HT1080 (cell line): Measurements from ENCODE around the gene EPS15. TPM values are rescaled to one million over a fixed set of nuclear protein-coding genes. Genes with fewer than 3 reads are reported as not detected.
"Not testable (repeated sequence)": the region's sequence is repeated elsewhere in the genome, so short reads cannot be mapped to it uniquely, and the experiment has no call there.

Experiments
- DNase-seq: peaks from one replicate; pipeline ENCODE4 v3.0.0-alpha.2; 2015; ENCODE audit warnings: low read depth
- polyA plus RNA-seq, 2 experiments: library from polyadenylated mRNA; depleted of rRNA; stranded (reverse); fragments of >200 nt; gene quantifications; 2 replicates each; pipeline ENCODE4 v1.2.3, GENCODE V29; 2015
- total RNA-seq: library from RNA; depleted of rRNA; stranded (reverse); fragments of >200 nt; shearing (Covaris generic); gene quantifications from 2 replicates; pipeline ENCODE4 v1.2.3, GENCODE V29; 2014; rRNA removed

Gene EPS15
- 20.3 and 20.8 TPM in 2 replicates for total RNA-seq
- polyA plus RNA-seq (2015; cell fraction: cytosol; rRNA removed): 35.3 and 48.1 TPM in 2 replicates
- 47.4 and 55.8 TPM in 2 replicates for polyA plus RNA-seq (2015; cell fraction: nucleus; rRNA removed)

DNA sequence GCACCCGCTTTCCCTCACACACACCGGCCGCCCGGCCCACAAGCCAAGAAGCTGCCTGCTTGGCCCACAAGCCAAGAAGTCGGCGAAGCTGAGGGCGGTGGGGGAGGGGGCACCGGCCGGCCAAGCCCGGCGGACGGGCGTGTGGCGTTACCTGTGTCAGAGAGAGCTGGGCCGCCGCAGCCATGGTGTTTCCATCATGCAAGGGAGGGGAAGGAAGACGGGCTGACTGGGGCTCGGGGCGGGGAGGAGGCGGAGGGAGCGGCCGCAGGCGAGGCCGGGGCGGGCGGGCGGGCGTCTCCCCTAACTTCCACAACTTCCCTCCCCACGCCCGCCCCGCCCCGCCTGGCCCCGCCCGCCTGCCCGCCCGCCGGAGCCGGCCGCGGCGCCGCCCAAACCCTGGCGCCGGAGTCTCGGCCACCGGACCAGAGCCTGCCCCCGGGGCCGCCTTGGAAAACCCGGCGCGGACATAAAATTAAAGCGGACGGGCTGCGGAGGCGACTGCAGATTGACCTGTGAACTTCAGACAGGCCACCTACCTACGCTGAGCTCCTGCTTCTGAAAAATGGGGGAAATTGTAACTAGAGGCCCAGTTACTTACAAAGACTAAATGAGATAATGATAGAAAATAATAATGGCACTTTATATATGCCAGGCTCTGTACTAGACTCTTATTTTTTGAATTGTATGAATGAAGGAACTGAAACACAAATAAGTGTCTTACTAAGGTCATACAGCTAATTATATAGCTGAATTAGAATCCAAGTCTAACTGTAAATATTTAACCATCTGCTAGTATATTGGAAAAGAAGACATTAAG lies at the start of gene EPS15:
TSS of gene EPS15 (minus strand) at position 219 of the 817 bp plus-strand sequence. CDS start at position 184, 35 bp downstream.
- peak; percentile 59 for DNase-seq

DNA sequence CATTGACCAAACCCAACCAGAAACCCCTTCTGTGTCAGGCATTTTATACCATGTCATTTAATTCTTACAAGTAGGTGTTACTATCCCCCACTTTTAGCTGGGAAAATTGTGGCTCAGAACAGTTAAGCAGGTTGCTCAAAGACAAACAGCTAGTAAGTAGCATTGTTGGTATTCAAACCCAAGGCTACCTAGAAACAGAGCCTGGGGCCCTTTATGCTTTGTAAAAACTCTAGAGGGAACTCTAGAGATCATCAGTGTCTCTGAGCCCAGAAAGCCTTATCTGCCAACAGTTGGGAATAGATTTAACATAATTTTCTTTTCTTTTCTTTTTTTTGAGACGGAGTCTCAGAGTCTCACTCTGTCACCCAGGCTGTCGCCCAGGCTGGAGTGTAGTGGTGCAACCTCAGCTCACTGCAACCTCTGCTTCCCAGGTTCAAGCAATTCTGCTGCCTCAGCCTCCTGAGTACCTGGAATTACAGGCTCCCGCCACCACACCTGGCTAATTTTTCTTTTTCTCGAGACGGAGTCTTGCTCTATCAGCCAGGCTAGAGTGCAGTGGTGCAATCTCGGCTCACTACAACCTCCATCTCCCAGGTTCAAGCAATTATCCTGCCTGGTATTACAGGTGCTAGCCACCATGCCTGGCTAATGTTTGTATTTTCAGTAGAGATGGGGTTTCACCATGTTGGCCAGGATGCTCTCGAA lies 49.3 kb upstream of the EPS15 start:
- no peak for DNase-seq

DNA sequence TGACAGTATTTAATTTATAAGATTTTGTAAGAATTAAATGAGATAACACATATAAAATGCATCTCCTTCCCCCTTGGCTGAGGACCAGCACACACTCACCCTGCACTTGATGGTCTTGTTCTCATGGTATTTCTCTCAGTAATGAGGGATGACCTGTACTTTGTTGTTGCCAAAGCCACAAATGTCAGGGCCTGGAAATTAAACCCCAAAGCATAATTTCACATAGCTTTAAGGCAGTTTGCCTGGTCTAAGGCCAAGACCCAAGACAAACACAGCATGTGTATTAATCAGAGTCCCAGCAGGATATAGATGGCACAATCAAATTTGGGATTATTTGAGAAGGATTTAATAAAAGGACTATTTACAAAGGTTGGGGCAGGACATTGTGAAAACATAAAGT lies 48.6 kb upstream of the EPS15 start:
- DNase-seq: peak; percentile 87

DNA sequence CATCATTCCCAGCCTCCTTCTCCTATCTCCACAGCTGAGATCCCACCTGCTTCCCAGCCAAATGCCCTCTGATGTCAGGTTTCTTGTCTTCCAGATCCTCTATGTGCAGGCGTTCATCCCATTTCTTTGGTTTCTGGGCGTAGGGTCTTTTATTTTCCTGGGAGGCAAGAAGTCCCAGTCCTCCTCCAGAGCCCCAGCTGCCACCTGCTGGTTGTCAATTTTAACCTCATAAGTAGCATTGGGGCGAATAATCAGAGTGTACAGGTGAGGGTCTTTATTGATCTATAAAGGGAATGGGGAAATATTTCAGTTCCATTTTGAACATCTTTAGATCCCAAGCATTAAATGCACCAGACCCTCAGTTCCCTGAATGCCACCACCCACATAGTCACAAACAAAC lies 47.2 kb upstream of the EPS15 start:
- no peak for DNase-seq

DNA sequence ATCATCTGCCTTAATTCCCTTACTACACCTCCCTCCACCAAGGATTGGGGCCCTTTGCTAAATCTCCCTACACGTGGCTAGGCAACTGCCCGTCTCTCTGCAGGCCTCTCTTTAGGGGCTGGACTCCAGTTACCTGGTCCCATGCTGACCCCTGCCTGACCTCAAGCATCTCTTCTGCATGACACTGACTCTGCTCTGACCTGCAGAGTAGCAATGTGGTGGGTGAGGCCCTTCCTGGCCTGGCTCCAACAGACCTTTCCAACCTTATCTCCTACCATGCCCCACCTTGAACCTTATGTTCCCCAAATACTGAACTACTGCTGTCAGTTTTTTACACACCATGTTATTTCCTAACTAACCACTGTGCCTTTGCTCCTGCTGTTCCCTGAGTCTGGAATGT lies 45.9 kb upstream of the EPS15 start:
- DNase-seq: no peak

DNA sequence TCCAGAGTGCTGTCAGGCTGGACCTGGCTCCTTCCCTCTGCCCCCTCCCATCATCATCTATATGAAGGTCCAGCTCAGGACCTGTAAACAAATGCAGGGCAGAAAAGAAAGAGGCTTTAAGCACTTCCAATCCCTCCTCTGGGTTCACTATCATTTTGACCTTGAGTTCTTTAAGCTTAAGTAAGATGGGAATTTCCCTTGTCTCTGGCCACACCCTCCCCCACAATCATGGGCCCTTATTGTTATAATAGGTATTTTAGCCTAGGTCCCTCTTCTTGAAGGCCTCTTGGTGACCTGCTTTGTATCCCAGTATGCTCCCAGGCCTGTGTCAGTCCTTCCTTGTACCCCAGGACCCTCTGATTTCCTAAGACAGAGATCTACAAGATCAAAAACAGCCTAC lies 45.1 kb upstream of the EPS15 start:
- no peak for DNase-seq

DNA sequence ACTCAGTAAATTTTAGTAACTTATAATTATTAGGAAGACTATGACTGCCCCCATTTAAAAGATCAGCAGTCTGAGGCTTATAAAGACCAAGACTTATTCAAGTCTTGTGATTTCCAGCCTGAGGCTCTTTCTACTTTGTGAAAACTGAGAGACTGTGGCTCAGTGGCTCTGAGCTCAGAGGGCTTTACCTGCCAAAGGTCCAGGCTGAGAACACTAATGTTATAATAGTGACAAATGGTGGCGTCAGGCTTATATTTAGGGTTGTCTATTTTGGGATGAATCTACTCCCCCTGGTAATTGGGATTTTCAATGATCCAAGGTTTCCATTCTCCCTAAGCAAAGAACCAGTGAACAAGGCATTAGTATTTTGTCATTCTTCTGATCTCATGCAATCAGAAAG lies 42.6 kb upstream of the EPS15 start:
- no peak for DNase-seq

DNA sequence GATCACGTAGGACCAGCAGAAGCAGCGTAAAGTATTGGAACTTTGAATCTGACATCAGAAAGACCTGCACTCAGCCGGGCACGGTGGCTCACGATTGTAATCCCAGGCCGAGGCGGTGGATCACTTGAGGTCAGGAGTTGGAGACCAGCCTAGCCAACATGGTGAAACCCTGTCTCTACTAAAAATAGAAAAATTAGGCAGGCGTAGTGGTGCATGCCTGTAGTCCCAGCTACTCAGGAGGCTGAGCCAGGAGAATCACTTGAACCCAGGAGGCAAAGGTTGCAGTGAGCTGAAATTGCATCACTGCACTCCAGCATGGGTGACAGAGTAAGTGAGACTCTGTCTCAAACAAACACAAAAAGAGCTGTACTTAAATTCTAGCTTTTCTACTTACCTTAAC lies 41.8 kb upstream of the EPS15 start:
- DNase-seq: not testable (repeated sequence)

DNA sequence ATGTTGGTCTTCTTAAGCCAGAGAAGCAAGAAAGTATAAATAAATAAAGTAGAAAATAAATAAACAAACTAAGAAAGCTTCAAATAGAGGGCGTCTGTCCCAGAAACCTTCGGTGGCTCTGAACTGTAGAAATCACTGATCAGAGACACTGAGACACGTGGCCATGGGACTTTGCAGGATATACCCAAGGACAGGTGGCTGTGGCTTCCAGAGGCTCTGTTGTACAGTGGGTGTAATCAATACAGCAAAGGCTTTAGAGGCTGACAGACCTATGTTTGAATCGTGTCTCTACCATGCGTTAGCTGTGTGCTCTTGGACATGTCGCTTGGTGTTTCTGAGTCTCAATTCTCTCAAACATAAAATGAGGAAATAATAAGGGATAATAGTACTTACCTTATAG lies 41.0 kb upstream of the EPS15 start:
- DNase-seq: no peak

DNA sequence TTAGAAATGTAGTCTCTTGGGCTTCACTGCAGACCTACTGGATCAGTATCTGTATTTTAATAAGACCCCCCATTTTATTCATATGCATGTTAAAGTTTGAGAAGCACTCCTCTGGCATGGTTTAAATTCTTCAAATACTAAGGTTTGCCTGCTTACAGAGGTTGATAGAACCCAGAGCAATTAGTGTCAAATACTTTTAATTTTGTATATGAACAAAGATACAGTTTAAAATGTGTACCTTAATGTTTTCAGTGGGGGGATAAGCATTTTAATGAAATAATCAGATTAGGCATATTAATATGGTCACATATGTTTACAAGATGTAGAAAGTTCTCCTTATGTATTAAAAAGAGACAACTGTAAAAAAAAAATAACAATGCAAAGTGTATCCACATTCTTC lies 40.4 kb upstream of the EPS15 start:
- DNase-seq: no peak

DNA sequence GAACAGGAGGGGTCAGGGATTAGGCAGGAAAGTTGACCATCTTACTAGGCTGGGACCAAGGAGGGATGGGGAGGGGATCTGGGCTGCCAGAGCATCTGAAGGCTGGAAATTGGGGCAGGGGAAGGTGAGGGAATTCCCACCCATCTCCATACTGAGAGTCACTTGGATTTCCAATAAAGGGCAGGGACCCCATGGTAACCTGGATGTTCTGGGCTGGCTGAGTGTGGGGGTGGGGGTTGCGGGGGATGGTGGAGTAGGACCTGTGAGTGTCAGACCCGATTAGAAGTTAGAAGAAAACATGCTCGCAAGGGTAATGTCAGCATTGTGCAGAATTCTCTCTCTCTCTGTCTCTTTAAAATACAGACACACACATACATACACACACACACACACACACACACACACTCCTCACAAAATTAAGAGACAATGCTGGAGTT lies 40.0 kb upstream of the EPS15 start:
- no peak for DNase-seq

DNA sequence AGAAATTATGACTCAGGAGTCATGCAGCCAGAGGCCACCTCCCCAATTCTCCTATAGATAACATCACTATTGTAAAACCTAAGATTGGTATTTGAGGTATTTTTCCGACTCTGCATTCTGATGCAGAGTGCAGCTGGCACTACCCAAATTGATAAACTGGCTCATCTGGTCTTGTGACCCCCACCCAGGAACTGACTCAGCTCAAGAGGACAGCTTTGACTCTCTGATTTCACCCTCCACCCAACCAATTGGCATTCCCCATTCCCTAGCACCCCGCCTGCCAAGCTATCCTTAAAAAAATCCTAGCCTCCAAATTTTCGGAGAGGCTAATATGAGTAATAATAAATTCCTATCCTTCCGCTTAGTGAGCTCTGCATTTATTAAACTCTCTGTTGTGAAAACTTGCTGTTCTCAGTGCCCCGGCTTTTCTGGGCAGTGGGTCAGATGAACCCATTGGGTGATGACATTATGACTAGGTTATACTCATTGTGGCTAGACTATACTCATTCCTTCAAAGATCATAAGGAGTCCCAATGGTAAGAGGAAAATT lies 39.4 kb upstream of the EPS15 start:
- DNase-seq: peak; percentile 81

DNA sequence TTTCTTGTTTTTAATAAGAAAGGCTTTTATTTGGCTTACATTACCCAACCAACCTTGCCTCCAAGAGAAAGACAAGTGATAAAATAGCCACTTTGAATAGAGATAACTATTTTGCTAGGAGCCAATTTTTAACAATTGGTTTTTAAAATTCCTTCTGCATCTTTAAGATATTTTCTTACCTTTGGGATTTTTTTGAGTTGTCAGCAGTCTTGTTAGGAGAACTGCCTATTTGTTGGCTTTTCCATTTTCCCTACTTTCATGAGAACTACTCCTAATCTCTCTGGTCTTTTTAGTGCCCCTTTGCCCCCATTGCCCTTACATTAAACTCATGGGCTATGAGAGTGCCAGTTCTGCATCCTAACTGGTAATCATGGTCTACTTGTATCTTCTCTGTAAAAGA lies 38.1 kb upstream of the EPS15 start:
- no peak for DNase-seq

DNA sequence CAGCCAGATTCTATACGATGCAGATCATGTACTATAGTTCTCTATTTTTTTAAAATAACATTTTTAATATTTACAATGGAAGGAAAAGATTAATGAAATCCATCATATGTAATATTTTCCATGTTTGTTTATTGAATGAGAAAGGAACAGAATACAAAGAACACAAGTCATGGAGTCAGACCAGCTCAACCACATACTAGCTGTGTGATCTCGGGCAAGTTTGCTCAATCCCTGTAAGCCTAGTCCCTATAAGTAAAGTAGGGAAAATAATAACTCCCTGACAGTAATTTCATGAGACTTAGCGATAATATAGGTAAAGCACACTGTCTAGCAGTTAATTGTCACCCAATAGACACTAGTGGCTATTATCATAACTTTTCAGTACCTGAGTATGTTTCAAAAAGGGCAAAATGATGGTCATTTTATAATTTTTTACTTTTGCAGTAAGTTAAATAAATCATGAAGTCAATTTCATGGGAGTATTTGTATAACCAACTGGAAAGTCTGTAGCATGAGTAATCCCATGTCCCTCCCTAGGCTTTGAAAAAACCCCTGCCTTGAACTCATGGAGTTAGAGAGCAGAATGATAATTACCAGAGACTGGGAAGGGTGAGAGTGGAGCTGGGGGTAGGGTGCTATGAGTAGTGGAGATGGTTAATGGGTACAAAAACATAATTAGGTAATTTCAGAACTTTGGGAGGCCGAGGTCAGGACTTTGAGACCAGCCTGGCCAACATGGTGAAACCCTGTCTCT lies 37.0 kb upstream of the EPS15 start:
- DNase-seq: no peak

DNA sequence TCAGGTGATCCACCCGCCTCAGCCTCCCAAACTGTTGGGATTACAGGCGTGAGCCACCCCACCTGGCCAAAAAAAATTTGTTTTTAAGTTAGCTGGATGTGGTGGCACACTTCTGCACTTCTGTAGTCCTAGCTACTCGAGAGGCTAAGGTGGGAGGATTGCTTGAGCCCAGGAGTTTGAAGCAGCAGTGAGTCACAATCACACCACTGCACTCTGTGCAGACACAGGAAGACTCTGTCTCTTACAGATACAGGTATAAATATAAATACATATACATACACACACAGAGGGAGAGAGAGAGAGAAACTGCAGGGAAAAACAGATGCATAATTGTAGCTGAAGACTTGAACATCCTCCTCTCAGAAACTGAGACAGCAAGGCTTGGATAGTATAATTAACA lies 34.8 kb upstream of the EPS15 start:
- DNase-seq: peak; percentile 39

DNA sequence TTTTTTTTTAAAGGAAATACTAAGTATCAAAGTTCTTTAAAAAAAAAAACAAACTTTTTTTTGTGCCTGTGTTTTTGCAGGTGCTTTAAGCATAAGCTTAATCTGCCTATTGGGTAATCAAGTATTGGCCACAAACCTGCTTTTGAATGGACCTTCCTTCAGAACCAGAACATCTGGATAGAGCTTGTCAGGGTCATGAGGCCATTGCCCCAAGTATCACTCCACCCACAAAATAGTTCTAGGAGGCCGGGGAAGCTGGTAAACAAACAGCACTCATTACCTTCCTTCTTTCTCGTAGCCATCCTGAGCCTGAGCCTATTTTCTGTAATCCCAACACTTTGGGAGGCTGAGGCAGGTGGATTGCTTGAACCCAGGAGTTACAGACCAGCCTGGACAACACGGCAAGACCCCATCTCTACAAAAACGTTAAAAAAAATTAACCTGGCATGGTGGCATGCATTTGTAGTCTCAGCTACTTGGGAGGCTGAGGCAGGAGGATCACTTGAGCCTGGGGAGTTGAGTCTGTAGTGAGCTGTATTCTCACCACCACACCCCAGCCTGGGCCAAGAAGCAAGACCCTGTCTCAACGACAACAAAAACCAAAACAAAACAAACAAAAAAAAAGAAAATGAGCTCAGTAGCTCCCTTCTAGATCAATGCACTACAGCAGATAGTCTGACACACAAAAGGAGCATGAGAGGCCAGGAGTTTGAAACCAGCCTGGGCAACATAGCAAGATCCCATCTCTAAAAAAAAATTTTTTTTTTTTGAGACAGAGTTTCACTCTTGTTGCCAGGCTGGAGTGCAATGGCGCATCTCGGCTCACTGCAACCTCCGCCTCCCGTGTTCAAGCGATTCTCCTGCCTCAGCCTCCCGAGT lies 34.1 kb upstream of the EPS15 start:
- DNase-seq: no peak

DNA sequence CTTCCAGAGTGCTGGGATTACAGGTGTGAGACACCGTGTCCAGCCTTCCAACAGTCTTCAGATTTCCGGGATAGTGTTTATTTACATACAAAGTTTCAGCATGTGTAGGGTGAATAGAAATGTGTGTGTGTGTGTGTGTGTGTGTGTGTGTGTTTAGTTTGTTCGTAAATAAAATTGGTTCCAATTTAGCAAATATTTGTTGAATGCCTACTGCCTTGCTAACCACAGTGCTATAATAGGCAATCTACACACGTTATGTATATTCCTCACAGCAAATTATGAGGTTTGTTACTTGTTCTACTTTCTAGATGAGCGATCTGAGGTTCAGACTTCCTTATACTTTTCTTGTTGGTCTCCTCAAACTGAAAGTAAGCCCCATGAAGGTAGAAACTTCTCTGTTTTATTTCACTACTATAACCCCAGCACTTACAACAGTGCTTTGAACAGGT lies 32.8 kb upstream of the EPS15 start:
- DNase-seq: no peak

DNA sequence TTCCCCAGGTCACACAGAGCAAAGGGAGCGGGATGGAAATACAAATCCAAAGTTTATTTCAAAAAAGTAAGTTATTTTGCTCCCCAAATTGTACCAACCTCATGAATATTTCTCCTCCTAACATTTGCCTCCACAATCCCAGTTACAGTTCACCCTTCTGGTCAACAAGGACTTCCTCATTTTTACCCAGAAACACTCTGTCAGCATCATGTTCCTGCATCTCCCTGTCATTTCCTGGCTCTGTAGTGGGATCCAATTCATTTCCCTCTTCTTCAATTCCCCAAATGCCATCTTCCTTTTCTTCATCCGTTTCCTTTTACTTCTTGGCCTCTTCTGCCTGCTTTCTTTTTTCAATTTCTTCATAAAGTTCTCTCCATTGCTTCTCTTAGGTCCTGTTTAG lies 32.0 kb upstream of the EPS15 start:
- no peak for DNase-seq

DNA sequence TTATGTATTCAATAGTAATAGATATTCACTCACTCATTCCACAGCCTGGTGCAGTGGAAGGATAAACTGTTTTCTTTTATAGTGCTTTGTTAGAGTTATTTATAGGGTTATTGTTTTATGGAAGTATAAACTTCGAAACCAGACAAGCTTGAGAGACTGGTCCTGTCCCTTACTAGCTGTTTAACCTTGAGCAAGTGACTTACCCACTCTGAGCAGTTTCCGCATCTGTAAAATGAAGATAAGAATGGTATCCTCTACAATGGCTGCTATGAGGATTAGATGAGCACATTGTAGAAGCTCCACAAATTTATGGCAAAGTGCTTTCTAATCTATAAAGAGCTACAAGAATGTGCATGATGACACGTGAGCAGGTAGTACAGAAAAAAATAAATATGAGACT lies 30.8 kb upstream of the EPS15 start:
- no peak for DNase-seq

DNA sequence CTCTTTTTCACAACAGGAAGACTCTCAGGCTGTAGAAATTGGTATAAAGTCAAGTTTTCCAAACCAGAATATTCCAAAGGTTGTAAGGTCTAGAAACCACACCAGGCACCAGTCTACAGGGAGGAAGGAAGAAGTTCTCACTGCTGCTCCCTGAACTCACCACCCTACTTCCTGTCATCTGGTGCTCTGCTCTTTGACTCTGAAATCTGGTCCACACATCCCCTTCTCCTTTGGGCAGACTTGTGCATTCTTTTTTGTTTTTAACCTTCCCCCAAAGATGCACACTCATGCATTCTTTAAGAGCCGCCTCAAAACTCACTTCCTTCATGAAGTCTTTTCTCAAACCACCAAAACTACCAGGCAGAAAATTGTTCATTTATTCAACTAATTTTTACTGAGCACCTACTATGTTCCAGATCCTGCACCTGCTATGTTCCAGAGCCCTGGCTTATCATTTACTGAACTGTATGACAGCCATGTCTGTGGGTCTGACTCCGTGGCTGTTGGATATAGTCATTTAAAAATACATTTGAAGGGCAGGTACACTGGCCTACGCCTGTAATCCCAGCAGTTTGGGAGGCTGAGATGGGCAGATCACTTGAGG lies 30.1 kb upstream of the EPS15 start:
- peak; percentile 58 for DNase-seq
